GM21381 (cell line): ENCODE measurements around the gene PTPRN2.
"Not testable (repeated sequence)": the region's sequence is repeated elsewhere in the genome, so short reads cannot be mapped to it uniquely, and the experiment has no call there.

Source experiments
- ATAC-seq: cut with Tn5 transposase; IDR thresholded peaks from one replicate; pipeline ENCODE4 v1.9.1; 2021; ENCODE audit warnings: mild to moderate bottlenecking, moderate library complexity; ENCODE audit not compliant: unreplicated experiment

Gene PTPRN2

GRCh38 chr7:157791666-157792065, 796.0 kb downstream of the PTPRN2 start:
- ATAC-seq: no peak

DNA sequence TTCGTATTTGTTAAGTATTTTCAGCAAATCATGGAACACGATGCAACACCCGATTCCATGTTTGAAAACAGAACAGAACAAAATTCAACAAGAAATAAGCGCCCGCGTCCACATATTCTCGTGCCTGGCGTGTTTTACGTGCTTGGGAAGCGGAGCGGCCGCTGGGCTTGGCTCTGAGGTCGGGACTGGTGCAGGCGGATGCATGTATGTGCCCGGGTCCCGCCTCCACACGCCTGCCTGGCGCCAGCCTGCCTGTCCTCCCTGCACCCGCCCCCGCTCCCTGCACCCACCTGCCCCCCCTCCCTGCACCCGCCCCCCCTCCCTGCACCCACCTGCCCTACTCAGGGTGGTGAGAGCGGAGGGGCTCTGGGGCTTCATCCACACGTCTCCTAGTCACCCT, 796.4 kb downstream of the PTPRN2 start:
- no peak for ATAC-seq

- no peak for ATAC-seq
These were observed 797.7 kb downstream of the PTPRN2 start for GRCh38 chr7:157789942-157790341.

GRCh38 chr7:157789094-157789493, 798.5 kb downstream of the PTPRN2 start:
- ATAC-seq: no peak

DNA sequence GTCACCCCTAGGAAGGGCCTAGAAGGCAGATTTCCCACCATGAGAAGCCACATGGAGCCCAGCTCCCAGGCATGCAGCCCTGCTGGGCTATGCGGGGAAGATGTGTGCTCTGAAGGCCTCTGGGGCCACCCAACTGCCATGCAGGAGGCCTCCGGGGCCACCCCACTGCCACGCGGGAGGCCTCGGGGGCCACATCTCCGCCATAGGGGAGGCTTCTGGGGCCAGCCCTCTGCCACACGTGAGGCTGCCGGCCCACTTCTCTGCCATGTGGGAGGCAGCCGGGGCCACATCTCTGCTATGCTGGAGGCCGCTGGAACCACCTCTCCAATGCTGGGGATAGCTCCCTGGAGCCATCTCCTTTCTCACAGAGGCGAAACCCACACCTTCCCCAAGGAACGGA, 799.0 kb downstream of the PTPRN2 start:
- no peak for ATAC-seq

DNA sequence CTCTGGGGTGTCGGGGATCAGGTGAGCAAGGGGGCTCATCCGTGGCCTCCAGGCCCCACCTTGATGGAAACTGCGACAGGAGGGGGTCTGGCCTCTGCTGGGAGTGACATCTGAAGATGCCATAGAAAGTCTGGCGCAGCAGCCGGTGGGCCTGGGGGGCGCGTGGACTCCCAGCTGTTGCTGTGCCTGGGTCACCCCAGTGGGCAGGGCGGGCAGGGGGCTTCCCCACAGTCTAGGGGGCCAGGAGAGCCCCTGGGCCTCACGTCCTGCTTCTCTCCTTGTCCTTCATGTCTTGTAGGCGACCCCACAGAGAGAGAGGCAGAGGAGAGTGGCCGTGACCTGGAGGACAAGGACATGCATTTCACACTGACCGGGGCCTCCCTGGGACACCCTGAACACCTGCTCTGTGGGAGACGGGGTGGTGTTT, 800.3 kb downstream of the PTPRN2 start:
- ATAC-seq: no peak

DNA sequence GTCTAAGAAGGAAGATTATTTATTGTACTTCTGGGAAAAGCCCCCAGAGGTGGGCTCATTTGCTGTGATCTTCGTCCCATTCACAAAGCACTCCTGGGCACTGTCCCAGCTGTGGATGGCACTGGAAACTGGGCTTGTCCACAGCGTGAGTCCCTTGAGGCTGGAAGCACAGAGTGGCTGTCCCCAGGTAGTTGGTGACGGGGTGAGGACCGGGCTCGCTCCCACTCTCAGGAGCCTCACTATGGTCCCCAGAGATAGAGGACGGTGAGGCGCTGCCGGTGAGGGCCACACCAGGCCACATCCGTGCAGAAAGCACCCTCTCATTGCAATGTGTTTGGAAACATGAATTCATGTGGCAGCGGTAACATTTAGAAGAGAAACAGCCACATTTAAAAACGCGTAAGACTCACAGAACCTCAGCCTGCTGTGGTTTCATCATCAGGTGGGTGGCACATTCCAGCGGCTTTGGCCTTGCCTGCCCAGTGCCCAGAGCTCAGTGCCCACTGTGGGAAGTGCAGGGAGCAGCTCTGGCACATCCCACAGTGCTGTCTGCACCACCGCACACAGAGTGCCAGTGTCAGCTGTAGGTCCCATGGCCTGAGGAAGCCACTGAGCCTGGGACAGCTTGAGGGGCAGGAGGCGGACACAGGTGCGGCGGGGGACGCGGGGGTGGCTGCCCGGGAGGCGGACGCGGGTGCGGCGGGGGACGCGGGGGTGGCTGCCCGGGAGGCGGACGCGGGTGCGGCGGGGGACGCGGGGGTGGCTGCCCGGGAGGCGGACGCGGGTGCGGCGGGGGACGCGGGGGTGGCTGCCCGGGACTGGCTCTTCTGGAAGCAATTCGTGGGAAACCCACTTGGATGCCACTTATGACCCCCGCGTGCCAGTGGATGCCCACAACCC, 801.0 kb downstream of the PTPRN2 start:
- no peak for ATAC-seq

DNA sequence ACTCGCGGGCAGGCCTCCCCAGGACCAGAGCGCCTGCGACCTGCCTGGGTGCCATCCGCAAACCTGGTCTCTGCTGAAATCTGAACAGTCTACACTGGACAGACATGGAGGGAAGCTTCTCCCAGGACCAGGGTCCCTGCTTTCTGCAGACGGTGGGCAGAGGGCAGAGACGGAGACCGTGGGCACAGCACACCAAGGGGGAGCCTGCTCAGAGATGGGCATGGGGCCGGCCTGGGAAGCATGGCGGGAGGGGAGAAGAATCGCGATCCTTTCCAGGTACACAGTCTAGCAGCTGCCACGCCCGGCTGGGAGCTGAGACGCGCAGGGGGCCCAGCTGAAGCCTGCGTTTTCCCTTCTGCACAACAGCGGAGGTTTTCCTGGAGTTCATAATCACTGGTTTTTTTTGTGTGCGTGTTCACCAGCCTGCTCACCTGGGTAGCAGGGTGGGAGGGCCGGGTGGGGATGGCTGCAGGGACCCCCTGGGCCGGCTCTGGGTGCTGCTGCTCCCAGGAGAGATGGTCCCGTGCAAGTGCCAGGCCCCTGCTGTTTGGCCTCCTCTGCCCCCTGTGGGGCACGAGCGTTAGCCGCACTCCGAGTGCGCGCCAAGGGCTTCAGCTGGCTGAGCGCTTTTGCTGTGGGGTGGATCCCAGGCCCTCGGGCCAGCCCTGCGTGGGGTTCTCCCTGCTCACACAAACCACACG, 802.0 kb downstream of the PTPRN2 start:
- no peak for ATAC-seq

- ATAC-seq: no peak
These were observed 802.6 kb downstream of the PTPRN2 start for GRCh38 chr7:157784979-157785441.

DNA sequence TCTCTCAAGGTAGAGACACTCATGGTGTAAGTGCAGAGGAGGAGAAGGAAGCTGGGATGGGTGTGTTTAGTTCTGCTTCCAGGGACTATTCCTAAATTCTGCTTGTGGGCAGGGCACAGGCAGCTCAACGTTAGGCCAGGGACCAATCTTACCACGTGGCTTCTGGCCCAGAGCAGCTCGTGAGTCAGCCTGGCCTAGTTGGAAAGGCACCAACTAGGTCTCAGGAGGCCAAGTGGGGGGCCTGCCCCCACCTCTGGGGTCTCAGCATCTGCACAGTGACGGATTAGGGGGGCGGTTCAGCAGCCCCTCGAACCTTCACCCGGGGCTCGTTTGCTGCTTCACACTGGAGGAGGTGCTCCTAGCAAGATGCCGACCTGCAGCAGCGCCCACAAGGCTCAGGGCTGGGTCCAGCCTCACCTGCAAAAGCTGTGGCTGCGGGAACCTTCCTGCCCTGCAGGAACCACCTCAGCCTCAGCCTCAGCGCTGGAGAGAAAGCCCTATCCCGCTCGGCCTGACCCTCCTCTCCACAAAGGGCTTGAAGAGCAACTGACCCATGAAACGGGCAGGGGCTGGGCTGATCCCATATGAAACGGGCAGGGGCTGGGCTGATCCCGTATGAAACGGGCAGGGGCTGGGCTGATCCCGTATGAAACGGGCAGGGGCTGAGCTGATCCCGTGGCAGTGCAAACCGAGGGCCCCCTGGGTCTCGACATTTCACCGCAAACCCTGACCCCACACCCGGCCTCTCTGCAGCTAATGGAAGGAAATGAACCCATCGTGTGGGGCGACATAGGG, 803.4 kb downstream of the PTPRN2 start:
- ATAC-seq: no peak

DNA sequence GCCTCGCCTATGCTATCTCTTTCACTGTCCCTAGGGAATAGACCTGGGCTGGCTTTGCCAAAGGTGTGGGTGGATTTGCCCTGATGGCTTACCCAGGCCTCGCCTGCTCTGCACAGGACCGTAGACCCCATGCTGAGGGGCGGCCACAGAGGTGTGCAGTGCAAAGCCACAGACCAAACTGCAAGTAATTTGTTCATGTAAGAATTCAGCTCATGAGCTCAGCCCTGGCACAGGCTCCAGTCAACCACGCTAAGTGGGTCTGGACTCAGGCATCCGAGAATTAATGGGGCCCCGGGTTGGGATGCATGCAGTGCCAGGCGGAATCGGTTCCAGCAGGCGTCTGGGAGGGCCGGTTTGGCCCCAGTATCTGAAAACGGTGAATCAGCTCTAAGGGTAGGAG, 805.6 kb downstream of the PTPRN2 start:
- ATAC-seq: no peak

- ATAC-seq: no peak
These were observed 806.9 kb downstream of the PTPRN2 start for GRCh38 chr7:157780721-157781120.

DNA sequence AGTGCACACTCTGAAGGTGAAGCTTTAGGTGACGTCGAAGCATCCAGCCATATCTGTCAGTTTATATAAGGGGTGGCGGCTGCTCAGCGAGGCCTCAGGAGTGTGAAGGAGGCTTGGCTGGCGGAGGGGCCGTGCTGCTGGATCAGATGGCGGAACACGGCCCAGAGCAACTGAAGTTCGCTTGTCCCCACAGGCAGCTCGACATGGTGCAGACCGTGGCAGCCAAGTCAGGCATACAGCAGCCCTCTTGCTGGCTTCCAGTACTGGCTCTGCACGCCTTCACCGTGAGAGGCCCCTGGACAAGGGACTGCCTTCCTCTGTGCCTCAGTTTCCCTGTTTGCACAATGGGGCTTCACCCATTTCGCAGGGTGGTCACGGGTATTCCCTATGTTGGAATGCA, 807.3 kb downstream of the PTPRN2 start:
- no peak for ATAC-seq

GRCh38 chr7:157779206-157779605, 808.4 kb downstream of the PTPRN2 start:
- no peak for ATAC-seq

GRCh38 chr7:157777194-157777762, 810.3 kb downstream of the PTPRN2 start:
- not testable (repeated sequence) for ATAC-seq

- no peak for ATAC-seq
These were observed 811.9 kb downstream of the PTPRN2 start for GRCh38 chr7:157775560-157776332.

DNA sequence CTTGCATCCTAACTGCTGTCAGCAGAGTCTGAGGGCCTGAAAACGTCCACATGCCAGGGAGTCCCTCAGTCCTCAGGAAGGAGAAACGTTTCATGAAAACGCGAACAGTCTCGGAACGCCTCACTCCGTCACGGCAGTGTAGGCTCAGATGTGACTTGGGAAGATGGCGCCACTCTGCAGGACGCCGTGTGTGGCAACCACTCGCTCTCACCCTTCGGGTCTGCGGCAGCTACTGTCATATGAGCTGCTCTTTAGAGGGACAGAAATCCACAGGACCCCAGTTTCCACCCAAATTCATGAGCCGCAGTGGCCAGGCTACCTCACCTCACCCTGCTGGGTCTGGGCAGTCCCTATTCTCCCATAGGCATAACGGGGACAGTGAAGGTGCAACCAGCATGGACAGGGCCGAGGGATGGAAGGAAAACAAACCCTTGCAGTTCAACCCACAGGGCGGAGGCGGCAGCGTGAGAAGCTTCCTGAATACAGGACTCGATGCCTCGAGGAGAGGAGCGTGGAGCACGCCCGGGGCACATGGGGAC, 812.5 kb downstream of the PTPRN2 start:
- no peak for ATAC-seq

DNA sequence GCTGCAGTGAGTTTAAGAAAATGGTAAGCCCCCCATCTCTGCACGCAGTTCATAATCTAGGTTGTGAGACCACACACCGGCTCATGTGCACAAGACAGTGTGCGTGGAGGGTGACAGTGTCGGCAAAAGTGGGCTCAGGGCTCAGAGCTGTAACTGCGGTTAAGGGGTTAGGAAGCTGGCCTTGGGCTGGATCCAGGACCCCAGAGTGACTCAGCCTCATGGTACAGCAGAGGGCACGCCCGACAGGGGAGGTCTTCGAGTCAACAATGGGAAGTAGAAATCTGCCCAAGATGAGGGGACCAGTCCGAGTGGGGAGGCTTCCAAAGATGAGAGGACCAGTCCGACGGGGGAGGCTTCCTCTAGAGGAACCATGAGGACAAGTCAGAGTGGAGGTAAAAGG, 813.1 kb downstream of the PTPRN2 start:
- no peak for ATAC-seq

DNA sequence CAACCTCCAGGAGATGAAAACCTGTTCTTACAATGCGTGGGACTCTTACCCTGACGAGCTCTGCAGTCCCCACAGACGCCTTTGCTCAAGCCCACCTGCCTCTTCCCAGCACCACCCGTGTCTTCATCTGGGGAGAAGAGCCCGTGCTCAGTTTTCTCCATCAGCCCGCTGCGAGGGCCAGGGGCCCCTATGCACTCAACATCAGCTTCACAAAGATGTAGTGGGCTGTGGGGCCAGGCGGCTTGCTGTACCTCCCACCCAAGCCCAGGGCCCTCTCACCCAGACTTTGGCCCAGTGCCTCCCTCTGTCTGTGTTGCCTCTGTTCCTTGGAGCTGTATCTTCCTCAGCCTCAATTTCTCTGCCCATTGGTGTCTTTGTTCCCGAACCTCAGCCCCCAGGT, 814.3 kb downstream of the PTPRN2 start:
- ATAC-seq: no peak
